OCI-LY1 (cell line): ENCODE data around the gene CPNE5.

ENCODE experiments used
- EZH2 ChIP-seq: fragments of 200-600 bp; sonication (generic), shearing (Covaris generic); IDR thresholded peaks from 2 replicates; pipeline ENCODE4 v1.8.0; 2017; ENCODE audit warnings: borderline replicate concordance, mixed run types, mild to moderate bottlenecking, antibody characterized with exemption, low read length, moderate library complexity, mixed read lengths
- TF ChIP-seq, protein P1 (sequence below): fragments of 200-600 bp; sonication (generic), shearing (Covaris generic); IDR thresholded peaks from 2 replicates; pipeline ENCODE4 v1.5.1; 2017; ENCODE audit warnings: mild to moderate bottlenecking, antibody characterized with exemption, low read length, moderate library complexity, mixed read lengths

DNA sequence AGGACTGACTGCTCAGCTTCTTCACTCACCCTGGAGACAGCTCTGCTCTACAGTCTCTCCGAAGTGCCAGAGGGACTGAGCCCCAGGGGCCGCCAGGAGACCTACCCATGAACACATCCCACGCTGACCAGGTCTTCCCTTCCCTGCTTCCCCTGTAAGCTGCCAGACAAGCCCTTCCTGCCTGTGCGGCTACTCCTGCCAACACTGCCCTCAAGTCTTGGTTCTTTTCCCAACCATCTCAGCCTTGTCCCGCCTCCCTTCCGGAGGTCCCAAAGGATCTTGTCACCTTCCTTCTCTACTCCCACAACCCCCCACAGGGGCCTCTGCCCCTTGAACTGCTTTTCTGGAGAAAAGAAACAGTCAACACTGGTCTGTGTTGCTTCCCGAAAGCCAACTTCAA lies 15.0 kb downstream of the CPNE5 start:
- TF ChIP-seq, protein P1, sequence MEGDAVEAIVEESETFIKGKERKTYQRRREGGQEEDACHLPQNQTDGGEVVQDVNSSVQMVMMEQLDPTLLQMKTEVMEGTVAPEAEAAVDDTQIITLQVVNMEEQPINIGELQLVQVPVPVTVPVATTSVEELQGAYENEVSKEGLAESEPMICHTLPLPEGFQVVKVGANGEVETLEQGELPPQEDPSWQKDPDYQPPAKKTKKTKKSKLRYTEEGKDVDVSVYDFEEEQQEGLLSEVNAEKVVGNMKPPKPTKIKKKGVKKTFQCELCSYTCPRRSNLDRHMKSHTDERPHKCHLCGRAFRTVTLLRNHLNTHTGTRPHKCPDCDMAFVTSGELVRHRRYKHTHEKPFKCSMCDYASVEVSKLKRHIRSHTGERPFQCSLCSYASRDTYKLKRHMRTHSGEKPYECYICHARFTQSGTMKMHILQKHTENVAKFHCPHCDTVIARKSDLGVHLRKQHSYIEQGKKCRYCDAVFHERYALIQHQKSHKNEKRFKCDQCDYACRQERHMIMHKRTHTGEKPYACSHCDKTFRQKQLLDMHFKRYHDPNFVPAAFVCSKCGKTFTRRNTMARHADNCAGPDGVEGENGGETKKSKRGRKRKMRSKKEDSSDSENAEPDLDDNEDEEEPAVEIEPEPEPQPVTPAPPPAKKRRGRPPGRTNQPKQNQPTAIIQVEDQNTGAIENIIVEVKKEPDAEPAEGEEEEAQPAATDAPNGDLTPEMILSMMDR = no peak
- TF ChIP-seq EZH2 = no peak
